Lower leg skin (tissue), 4 donors: Measurements from ENCODE around the gene DGKQ. TPM values are rescaled to one million over a fixed set of nuclear protein-coding genes. Genes with fewer than 3 reads are reported as not detected.

Source experiments
- DNase-seq, 2 donors: peaks; one replicate each; pipeline ENCODE4 v3.0.0-alpha.2; 2019; ENCODE audit warnings: low spot score in 2 of 2
- H3K4me3 ChIP-seq: fragments of 200-600 bp; sonication (generic); 2 replicates; pipeline ENCODE4 v1.5.1; 2017; ENCODE audit warnings: mild to moderate bottlenecking, low read depth; ENCODE audit not compliant: poor library complexity, severe bottlenecking
- POLR2A ChIP-seq, 2 donors: fragments of 450-650 bp; IDR thresholded peaks; one replicate each; pipeline ENCODE4 v1.6.1; 2016 to 2017; ENCODE audit warnings: antibody characterized with exemption in 2 of 2, mild to moderate bottlenecking in 1 of 2, moderate library complexity in 1 of 2
- WGBS, 2 donors: methylation state at CpG; one replicate each; pipeline ENCODE4 v1.1.5; 2018; 5-methylcytosine and 5-hydroxymethylcytosine counted together
- intact Hi-C: fragments of 100-400 bp; cut with DNase I; formaldehyde crosslinking; loops from one replicate; pipeline ENCODE4 v1.15.0; 2023; ENCODE audit warnings: low total_unique reads
- total RNA-seq, 4 donors: library from RNA; depleted of rRNA; stranded (reverse); fragments of >200 nt; gene quantifications; one replicate each; pipeline ENCODE4 v1.1.0, GENCODE V29; 2016
- TF ChIP-seq, protein P1 (sequence below), 3 donors: fragments of 450-650 bp; IDR thresholded peaks; one replicate each; pipeline ENCODE4 v1.5.1; 2016; ENCODE audit warnings: antibody characterized with exemption in 3 of 3, mild to moderate bottlenecking in 3 of 3, moderate library complexity in 2 of 3

The DGKQ gene
- total RNA-seq, 4 donors from 2014 or later, result 18.4 to 30.7 (median 22.4) TPM

GRCh38 chr4:968621-969394 is 4.6 kb downstream of the DGKQ start:
- intact Hi-C loops, result no loop called here
- 91 to 97% methylated on average over 10 to 15 of the region's 23 CpGs for WGBS, 2 donors
- no peak overlapping the region for H3K4me3 ChIP-seq
- no peak for TF ChIP-seq POLR2A (IDR thresholded peaks at IDR 0.05)
- TF ChIP-seq, protein P1, sequence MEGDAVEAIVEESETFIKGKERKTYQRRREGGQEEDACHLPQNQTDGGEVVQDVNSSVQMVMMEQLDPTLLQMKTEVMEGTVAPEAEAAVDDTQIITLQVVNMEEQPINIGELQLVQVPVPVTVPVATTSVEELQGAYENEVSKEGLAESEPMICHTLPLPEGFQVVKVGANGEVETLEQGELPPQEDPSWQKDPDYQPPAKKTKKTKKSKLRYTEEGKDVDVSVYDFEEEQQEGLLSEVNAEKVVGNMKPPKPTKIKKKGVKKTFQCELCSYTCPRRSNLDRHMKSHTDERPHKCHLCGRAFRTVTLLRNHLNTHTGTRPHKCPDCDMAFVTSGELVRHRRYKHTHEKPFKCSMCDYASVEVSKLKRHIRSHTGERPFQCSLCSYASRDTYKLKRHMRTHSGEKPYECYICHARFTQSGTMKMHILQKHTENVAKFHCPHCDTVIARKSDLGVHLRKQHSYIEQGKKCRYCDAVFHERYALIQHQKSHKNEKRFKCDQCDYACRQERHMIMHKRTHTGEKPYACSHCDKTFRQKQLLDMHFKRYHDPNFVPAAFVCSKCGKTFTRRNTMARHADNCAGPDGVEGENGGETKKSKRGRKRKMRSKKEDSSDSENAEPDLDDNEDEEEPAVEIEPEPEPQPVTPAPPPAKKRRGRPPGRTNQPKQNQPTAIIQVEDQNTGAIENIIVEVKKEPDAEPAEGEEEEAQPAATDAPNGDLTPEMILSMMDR (IDR thresholded peaks at IDR 0.05), result no peak
- DNase-seq, result no peak

- intact Hi-C loops, result no loop called here
- no peak overlapping the region for H3K4me3 ChIP-seq
- WGBS, 2 donors, result 44 to 52% methylated on average over 4 to 5 of the region's 24 CpGs
- no peak for TF ChIP-seq POLR2A (IDR thresholded peaks at IDR 0.05)
- TF ChIP-seq, protein P1 (IDR thresholded peaks at IDR 0.05), result no peak
- no peak for DNase-seq
Observed at GRCh38 chr4:968221-968620, 5.1 kb downstream of the DGKQ start.

- no peak for TF ChIP-seq POLR2A (IDR thresholded peaks at IDR 0.05)
- TF ChIP-seq, protein P1 (IDR thresholded peaks at IDR 0.05), result no peak
- intact Hi-C loops, result no loop called here
- no peak overlapping the region for H3K4me3 ChIP-seq
- WGBS, 2 donors, result 60 to 63% methylated on average over 46 to 72 of the region's 76 CpGs
- no peak for DNase-seq
Observed at GRCh38 chr4:967113-968104, 6.0 kb downstream of the DGKQ start.

DNA sequence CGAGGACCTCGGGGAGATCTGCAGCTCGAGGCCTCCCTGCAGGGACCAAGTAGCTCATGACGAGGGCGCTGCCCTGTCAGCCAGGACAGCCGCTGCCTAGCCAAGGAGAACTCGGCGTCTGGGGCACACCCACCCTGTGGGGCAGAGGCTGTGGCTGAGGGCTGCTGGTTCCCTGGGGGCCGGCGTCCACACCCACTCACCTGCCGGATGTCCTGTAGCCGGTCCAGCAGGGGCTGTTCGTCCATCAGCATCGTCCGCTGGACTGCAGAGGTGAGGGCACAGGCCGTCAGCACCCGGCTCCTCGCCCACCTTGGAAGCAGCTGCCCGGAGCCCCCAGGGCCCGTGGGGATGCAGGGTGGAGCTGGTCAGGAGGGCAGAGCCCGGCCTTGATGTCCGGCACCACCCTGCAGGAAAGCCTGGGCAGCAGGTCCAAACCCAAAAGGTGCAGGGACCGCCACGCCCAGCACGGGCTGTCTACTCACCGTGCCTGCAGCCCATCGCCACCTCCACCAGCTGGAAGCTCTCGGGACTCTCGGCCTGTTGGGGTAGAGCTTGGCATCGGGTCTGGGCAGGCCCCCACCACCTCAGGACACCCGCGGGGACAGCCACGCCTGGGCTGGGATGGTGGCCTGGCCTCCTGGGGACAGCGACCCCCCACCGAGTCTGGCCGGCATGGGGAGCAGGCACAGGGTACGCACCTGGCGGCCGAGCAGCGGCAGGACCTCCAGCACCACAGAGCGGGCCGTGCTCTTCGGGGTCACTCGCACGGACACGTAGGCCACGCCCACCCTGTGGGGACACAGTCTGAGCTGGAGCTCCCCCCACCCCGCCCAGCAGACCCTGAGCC is 6.9 kb downstream of the DGKQ start:
- intact Hi-C loops, result no loop called here
- DNase-seq, result no peak
- TF ChIP-seq, protein P1 (IDR thresholded peaks at IDR 0.05), result no peak
- TF ChIP-seq POLR2A (IDR thresholded peaks at IDR 0.05), result no peak
- 82% methylated on average over 21 to 24 of the region's 48 CpGs for WGBS, 2 donors
- H3K4me3 ChIP-seq, result no peak overlapping the region

DNA sequence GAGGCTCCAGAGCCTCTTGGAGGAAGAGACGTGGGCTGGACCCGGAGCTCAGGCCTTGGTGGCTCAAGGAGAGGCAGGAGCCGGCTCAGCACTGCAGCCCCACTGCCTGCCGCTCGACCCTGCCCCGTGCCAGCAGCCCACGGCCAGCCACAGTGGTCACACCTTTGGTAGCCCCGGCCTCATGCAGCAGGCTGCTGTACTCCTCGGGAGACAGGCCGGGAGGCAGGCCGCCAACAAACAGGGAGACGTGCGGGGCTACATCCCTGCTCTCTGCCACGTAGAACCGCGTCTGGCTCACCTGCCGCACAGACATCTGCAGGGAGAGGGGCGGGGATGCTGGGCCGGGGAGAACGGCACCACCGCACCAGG is 7.6 kb downstream of the DGKQ start:
- TF ChIP-seq, protein P1 (IDR thresholded peaks at IDR 0.05), result no peak
- no peak for TF ChIP-seq POLR2A (IDR thresholded peaks at IDR 0.05)
- no peak for DNase-seq
- intact Hi-C loops, result no loop called here
- H3K4me3 ChIP-seq, result no peak overlapping the region
- WGBS, 2 donors, result 87 to 91% methylated on average over 15 to 19 of the region's 21 CpGs
